Sigmoid colon (tissue), 4 donors: Measurements from ENCODE around the gene NCKAP5.

ENCODE experiments used
- CTCF ChIP-seq, 4 experiments: fragments of 450-650 bp in 3 of 4; fragments of 200-600 bp in 1 of 4; IDR thresholded peaks; one replicate each; pipeline ENCODE4 v1.5.1; 2016 to 2019; ENCODE audit warnings: antibody characterized with exemption in 4 of 4, mild to moderate bottlenecking in 3 of 4, moderate library complexity in 2 of 4
- EP300 ChIP-seq, 4 donors: sonication (generic); formaldehyde crosslinking; IDR thresholded peaks; one replicate each; pipeline ENCODE4 v1.6.1; 2017; ENCODE audit warnings: antibody characterized with exemption in 4 of 4
- POLR2A ChIP-seq, 2 donors: fragments of 450-650 bp; IDR thresholded peaks; one replicate each; pipeline ENCODE4 v1.6.1; 2016; ENCODE audit warnings: antibody characterized with exemption in 2 of 2, mild to moderate bottlenecking in 2 of 2, moderate library complexity in 2 of 2
- POLR2AphosphoS5 ChIP-seq, 4 donors: sonication (generic); formaldehyde crosslinking; IDR thresholded peaks; one replicate each; pipeline ENCODE4 v1.6.1; 2017; ENCODE audit warnings: antibody characterized with exemption in 4 of 4

GRCh38 chr2:132783883-132784282 is 784.4 kb downstream of the NCKAP5 start:
- no peak for TF ChIP-seq CTCF (IDR thresholded peaks at IDR 0.05)
- no peak for TF ChIP-seq EP300 (IDR thresholded peaks at IDR 0.05)
- no peak for TF ChIP-seq POLR2A (IDR thresholded peaks at IDR 0.05)
- no peak for TF ChIP-seq POLR2AphosphoS5 (IDR thresholded peaks at IDR 0.05)
